Right kidney (tissue), 1 donor: ENCODE results near the gene RAPGEF5.

ENCODE experiments used
- DNase-seq: peaks from one replicate; pipeline ENCODE4 v3.0.0-alpha.2; 2016

RAPGEF5 gene

GRCh38 chr7:22377703-22378102 lies 20.7 kb upstream of the RAPGEF5 start:
- no peak for DNase-seq

GRCh38 chr7:22375359-22376048 lies 18.6 kb upstream of the RAPGEF5 start:
- no peak for DNase-seq

GRCh38 chr7:22373911-22374310 lies 17.0 kb upstream of the RAPGEF5 start:
- no peak for DNase-seq

- DNase-seq: no peak
These were observed 16.4 kb upstream of the RAPGEF5 start for GRCh38 chr7:22373388-22373787.

- no peak for DNase-seq
These were observed 15.9 kb upstream of the RAPGEF5 start for GRCh38 chr7:22372863-22373262.

- no peak for DNase-seq
These were observed 14.9 kb upstream of the RAPGEF5 start for GRCh38 chr7:22371878-22372277.

- no peak for DNase-seq
These were observed 7.9 kb upstream of the RAPGEF5 start for GRCh38 chr7:22364900-22365299.

- DNase-seq: no peak
These were observed 6.9 kb upstream of the RAPGEF5 start for GRCh38 chr7:22363756-22364422.

GRCh38 chr7:22361795-22362194 lies 4.8 kb upstream of the RAPGEF5 start:
- no peak for DNase-seq

GRCh38 chr7:22361320-22361719 lies 4.4 kb upstream of the RAPGEF5 start:
- no peak for DNase-seq

- DNase-seq: no peak
These were observed 2.1 kb upstream of the RAPGEF5 start for GRCh38 chr7:22358820-22359697.

GRCh38 chr7:22357311-22358175 lies 589 bp upstream of the RAPGEF5 start:
- DNase-seq: peak; percentile 72

GRCh38 chr7:22356010-22356691 lies 803 bp downstream of the RAPGEF5 start:
- DNase-seq: peak; percentile 56

GRCh38 chr7:22355620-22356009 lies 1.3 kb downstream of the RAPGEF5 start:
- DNase-seq: no peak

- DNase-seq: no peak
These were observed 2.5 kb downstream of the RAPGEF5 start for GRCh38 chr7:22354462-22354861.

GRCh38 chr7:22352887-22353286 lies 4.1 kb downstream of the RAPGEF5 start:
- DNase-seq: no peak

- no peak for DNase-seq
These were observed 5.1 kb downstream of the RAPGEF5 start for GRCh38 chr7:22351878-22352277.

- DNase-seq: no peak
These were observed 5.6 kb downstream of the RAPGEF5 start for GRCh38 chr7:22351329-22351692.

- DNase-seq: no peak
These were observed 6.3 kb downstream of the RAPGEF5 start for GRCh38 chr7:22350466-22351328.

GRCh38 chr7:22348379-22348778 lies 8.6 kb downstream of the RAPGEF5 start:
- no peak for DNase-seq
